HG03521 (cell line): Measurements from ENCODE around the gene CCDC141.

Source experiments
- ATAC-seq: cut with Tn5 transposase; IDR thresholded peaks from one replicate; pipeline ENCODE4 v1.9.1; 2021; ENCODE audit warnings: mild to moderate bottlenecking, moderate library complexity; ENCODE audit not compliant: unreplicated experiment

The CCDC141 gene

GRCh38 chr2:178874529-178875240 lies 175.3 kb downstream of the CCDC141 start:
- ATAC-seq = no peak

- no peak for ATAC-seq
Measured at GRCh38 chr2:178873912-178874311, 176.0 kb downstream of the CCDC141 start.

GRCh38 chr2:178871536-178871935 lies 178.4 kb downstream of the CCDC141 start:
- no peak for ATAC-seq

GRCh38 chr2:178870703-178871102 lies 179.2 kb downstream of the CCDC141 start:
- no peak for ATAC-seq

GRCh38 chr2:178865999-178866398 lies 183.9 kb downstream of the CCDC141 start:
- ATAC-seq = no peak

- no peak for ATAC-seq
Measured at GRCh38 chr2:178865146-178865936, 184.6 kb downstream of the CCDC141 start.

- no peak for ATAC-seq
Measured at GRCh38 chr2:178863856-178864620, 185.9 kb downstream of the CCDC141 start.

- no peak for ATAC-seq
Measured at GRCh38 chr2:178863130-178863855, 186.6 kb downstream of the CCDC141 start.

- no peak for ATAC-seq
Measured at GRCh38 chr2:178860551-178860950, 189.4 kb downstream of the CCDC141 start.

- no peak for ATAC-seq
Measured at GRCh38 chr2:178859730-178860129, 190.2 kb downstream of the CCDC141 start.

- ATAC-seq = no peak
Measured at GRCh38 chr2:178858896-178859625, 190.9 kb downstream of the CCDC141 start.

- ATAC-seq = no peak
Measured at GRCh38 chr2:178855151-178855550, 194.8 kb downstream of the CCDC141 start.

GRCh38 chr2:178848335-178848734 lies 201.6 kb downstream of the CCDC141 start:
- ATAC-seq = no peak

GRCh38 chr2:178846458-178846802 lies 203.5 kb downstream of the CCDC141 start:
- no peak for ATAC-seq

- no peak for ATAC-seq
Measured at GRCh38 chr2:178845566-178846457, 204.1 kb downstream of the CCDC141 start.

- no peak for ATAC-seq
Measured at GRCh38 chr2:178844701-178845100, 205.2 kb downstream of the CCDC141 start.

- ATAC-seq = no peak
Measured at GRCh38 chr2:178844269-178844668, 205.7 kb downstream of the CCDC141 start.

GRCh38 chr2:178843697-178844096 lies 206.2 kb downstream of the CCDC141 start:
- ATAC-seq = no peak

GRCh38 chr2:178836807-178837206 lies 213.1 kb downstream of the CCDC141 start:
- no peak for ATAC-seq
